GM18505 (cell line): ENCODE results near the gene CCDC178.
"Not testable (repeated sequence)": the region's sequence is repeated elsewhere in the genome, so short reads cannot be mapped to it uniquely, and the experiment has no call there.

Source experiments
- ATAC-seq: cut with Tn5 transposase; IDR thresholded peaks from one replicate; pipeline ENCODE4 v1.9.1; 2021; ENCODE audit not compliant: unreplicated experiment
- POLR2A ChIP-seq: IDR thresholded peaks from 4 replicates; pipeline ENCODE4 v1.6.1; 2011; ENCODE audit warnings: borderline replicate concordance; ENCODE audit not compliant: insufficient read depth, insufficient read length; ENCODE audit errors: extremely low read depth

The CCDC178 gene

DNA sequence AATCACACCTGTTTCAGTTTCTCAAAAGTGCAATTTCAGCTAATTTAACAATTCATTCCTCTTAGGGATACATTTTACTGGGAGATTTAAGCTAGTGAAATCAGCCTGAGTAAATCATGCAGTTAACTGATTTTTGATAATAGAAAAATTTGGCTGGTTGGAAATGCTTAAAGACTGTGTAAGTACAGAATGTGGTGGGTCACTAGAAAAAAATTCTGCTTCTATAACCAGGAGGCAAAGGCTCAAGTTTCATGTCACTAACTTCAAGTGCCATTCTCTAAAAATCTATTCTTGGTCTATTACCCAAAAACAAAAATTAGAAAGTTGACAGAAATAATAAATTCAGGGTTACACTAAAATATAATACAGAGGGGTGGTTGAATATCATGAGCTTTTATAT, 271.3 kb downstream of the CCDC178 start:
- no peak for TF ChIP-seq POLR2A
- ATAC-seq, result no peak

DNA sequence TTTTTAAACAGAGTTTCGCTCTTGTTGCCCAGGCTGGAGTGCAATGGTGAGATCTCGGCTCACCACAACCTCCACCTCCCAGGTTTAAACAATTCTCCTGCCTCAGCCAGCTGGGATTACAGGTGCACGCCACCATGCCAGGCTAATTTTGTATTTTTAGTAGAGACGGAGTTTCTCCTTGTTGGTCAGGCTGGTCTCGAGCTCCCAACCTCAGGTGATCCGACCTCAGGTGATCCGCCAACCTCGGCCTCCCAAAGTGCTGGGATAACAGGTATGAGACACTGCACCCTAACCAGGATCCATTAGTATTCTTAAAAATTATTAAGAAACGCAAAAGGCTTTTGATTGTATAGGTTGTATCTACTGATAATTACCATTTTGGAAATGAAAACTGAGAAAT, 276.4 kb downstream of the CCDC178 start:
- ATAC-seq, result not testable (repeated sequence)

DNA sequence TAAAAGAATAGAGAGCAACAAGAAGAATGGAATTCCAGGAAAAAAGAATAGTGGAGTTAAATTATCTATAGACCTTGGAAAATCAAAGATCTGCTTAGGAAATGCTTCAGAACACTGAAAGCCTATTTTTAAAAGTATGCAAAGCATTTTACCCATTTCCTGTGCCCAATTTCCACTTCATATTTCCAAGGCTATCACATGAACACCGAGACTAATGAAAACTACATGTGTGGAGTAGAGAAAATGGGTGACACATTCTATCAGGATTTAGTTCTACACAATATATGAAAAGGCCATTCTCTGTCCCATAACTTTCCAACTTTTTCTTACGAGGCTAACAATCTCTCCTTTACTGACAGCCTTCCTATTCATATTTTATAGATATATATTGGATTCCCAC, 279.4 kb downstream of the CCDC178 start:
- no peak for ATAC-seq
- TF ChIP-seq POLR2A, result no peak

DNA sequence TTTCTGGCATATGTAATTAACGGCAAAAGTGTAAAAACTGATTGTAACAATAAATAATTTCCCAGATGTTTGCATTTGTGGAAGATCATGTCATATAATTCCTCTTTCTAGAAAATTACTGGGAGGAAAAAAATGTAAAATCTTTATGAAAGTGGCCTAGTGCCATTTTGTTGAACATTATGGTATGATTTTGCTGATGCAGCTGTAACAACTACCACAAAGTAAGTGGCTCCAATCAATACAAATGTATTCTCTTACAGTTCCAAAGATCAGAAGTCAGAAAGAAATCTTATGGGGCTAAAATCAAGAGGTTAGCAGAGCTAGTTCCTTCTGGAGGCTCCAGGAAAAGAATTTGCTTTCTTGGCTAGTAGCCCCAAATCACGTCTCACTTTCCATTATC, 281.4 kb downstream of the CCDC178 start:
- ATAC-seq, result no peak
- no peak for TF ChIP-seq POLR2A

DNA sequence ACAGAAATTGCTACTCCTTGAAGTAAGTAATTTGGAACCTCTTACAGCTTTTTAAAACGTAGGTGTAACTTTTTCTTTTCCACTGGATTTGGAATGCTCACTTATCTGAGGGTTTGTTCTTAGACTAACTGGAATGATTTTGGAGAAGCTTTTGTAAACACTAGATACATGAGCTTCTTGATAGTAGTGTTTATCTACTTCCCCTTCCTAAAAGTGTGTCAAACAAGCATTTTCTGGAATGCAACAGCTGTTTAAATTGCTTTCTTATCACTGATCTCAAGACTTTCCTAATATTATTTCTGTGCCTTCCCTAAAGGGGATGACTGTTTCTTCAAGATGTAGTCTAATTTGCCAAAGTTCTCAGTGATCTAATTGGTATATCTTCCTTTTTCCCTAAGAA, 282.6 kb downstream of the CCDC178 start:
- no peak for ATAC-seq

DNA sequence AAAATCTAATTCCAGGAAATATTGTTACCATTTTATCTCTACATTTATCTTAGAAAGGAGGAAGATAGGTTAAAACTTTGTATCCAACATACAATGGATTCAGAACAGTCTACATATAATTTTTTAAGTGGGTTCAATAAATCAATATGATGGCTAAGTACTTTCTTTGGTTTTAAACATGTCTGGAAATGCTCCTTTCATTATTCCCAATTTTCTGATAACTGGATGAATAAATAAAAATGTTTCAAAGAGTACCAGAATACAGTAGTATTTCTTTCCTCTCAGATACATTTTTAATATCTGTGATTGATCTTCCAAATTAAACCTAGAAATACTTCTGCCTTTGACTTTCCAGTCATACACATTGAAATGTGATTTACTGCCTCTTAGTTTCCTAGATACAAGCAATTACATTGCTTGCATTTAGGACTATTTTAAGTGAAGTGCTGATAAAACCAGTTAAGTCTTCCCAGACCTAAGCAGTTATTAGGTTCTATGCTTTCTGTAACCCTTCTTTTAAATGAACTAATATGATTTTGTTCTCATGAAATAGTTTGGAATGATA, 283.5 kb downstream of the CCDC178 start:
- no peak for ATAC-seq
- TF ChIP-seq POLR2A, result no peak

More for the DNA sequence above, 282.6 kb downstream of the CCDC178 start:
- TF ChIP-seq POLR2A, result no peak

DNA sequence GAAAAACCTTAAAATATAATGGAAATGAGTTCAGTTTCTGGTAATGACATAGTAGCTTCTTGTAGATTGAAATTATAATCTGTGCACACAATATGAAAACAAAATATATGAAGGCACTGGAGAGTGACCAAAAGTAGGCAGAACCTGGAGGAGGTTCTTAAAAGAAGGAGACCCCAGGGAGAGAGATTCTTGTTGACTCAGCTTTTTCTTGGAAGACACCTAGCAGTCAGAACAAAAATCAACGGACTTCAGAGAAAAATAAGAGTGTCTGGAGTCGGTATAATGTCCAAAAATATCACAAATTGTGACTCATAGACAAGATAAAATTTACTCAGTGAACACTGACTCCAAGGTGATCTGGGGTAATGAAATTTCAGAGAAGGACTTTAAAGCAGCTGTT, 286.5 kb downstream of the CCDC178 start:
- ATAC-seq, result no peak
- TF ChIP-seq POLR2A, result no peak

DNA sequence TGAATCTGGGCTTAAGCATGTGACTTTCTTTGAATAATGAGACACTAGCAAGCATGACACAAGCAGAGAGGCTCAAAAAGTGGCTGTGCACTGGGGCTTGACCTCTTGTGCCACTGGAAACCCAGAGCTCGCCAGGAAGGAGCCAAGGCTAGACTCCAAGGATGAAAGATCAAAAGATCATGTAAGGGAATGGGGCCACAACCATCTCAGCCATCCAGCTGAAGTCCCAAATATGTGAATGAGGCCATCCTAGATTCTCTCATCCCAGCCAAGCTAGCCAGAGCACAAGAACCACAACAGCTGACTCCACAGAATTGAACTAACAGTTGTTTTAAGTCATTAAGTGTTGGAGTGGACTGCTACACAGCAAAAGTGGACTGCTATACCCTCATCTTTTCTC, 288.1 kb downstream of the CCDC178 start:
- TF ChIP-seq POLR2A, result no peak
- no peak for ATAC-seq

DNA sequence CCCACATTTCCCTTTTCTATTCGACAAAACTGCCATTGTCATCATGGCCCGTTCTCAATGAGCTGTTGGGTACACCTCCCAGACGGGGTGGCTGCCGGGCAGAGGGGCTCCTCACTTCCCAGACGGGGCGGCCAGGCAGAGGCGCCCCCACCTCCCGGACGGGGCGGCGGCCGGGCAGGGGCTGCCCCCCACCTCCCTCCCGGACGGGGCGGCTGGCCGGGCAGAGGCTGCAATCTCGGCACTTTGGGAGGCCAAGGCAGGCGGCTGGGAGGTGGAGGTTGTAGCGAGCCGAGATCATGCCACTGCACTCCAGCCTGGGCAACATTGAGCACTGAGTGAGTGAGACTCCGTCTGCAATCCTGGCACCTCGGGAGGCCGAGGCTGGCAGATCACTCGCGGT, 292.7 kb downstream of the CCDC178 start:
- not testable (repeated sequence) for ATAC-seq

DNA sequence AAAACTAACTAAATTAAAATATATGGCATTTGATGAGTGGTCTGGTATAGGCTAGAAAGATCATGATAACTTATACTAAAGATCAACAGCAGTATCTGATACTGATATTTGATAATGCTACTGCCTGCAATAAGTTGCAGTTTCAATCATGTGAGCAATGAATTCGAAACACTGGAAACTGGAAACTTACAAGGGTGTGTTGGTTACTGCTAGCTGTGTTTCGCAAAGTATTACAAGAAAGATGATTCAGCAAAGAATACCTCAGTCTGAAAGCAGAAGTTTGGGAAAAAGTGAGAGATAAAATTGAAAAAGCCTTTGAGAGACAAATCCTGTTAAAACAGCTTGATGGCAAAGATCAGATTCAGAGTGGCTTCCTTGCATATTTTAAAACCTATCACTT, 294.5 kb downstream of the CCDC178 start:
- TF ChIP-seq POLR2A, result no peak

DNA sequence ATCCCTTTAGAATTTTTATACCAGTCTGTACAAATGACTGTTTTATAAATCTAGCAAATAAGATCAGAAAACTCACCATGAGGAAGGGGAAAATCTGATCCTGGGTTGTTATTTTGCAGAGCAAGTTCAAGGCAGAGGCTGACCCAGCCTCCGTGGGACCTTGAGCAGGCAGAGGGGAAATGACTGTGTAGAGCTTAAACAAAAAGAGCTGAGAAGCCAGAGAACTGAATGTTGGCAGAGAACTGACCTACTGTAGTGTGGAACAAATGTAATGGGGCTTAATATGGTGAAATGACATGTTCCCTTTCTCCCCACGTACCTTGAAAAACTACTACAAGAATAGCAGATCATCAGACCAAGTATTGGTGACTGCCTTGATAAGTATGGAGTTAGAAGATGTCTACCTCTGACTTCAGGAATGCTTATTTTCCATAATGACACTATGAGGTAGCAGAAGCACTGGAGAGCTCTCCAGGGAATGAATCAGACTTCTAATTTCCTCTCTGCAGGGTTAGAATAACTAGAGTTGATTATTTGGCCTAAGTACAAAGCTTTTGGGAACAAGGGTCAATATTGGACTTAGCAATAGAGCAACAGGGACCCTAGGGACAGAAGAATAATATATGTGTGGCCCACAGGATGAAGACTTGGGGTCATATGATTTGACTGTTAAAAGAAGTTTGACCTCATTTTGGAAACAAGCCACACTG, 304.4 kb downstream of the CCDC178 start:
- no peak for ATAC-seq
- TF ChIP-seq POLR2A, result no peak

More for the DNA sequence above, 294.5 kb downstream of the CCDC178 start:
- no peak for ATAC-seq

DNA sequence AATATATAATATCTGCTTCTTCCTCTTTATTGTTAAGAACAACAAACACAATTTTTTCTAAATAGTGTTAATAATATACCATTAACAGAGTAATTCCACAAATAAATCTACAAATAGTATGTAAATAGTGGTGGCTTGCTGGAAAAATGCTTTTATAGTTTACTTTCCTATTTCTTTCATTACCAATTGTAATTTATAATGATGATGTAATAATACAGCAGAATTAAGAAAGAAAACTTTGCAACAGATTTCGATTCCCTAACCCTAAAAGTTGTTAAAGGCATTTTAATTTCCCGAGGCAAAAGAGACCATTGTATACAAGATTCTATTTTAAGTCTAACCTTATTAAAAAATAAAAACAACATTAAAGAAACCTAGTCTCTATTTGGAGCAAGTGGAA, 307.9 kb downstream of the CCDC178 start:
- ATAC-seq, result no peak
- no peak for TF ChIP-seq POLR2A

DNA sequence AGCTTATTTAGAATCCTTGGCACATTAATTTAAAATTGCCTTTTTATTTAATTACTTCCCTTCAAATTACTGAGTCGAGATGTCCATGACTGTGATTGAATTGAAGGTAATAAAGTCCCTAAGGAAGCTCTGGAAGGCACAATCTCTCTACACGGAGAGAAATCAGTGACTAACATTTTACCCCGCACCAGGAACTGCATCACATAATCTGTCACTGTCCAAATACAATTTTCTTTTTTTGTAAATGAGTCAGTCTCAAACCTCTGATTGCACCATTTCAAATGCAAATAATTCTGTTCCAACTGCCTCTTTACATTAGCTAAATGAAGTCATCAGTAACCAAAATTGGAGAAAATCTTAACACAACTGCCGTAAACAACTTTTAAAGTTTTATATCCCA, 311.9 kb downstream of the CCDC178 start:
- ATAC-seq, result no peak
- TF ChIP-seq POLR2A, result no peak

DNA sequence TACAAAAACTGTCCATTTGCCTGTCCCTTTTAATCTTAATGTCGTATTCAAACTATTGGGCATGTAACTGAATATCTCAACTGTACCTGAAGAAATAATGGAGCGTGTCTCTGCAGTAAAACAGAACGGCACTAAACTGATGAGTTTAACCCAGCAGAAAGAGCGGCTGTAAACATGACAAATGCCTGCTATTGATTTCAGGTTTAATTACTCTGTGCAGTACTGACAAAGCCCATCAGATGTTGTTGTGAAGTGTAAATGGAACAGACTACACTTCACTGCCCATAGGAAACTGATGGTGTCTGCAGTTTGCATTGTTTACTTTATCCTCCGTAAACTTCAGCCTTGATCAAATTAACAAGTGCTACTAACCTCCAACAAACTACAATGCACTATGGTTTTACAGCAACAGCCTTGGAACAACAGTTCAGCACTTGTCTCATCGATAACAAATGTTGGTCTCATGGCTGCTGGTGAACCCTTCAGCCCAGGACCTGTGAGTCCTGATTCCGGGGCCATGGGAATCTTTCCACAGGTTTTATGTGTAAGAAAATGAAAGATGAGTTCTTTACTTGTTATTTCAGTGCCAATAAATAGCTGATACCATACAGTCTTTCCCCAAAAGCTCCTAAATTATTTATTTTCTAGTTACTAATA, 316.5 kb downstream of the CCDC178 start:
- no peak for TF ChIP-seq POLR2A
- no peak for ATAC-seq
